ENCODE data around the gene NIN. TPM values are rescaled to one million over a fixed set of nuclear protein-coding genes. Genes with fewer than 3 reads are reported as not detected.

The NIN gene
- total RNA-seq, 1 experiment from 2014 or later = 36.5 TPM

- no peaks in the 10 kb centered on the region for H3K79me2 ChIP-seq (ENCODE audit: low read depth)
- ChIA-PET POLR2A (ENCODE audit: unreplicated experiment) (interaction anchor here (0.6 to 0.7 kb wide), 3 partner anchors 93 to 1019 kb away, joined by 3 to 5 read pairs (median 3); no protein-coding TSS in a partner anchor), CTCF (interaction anchor here (0.6 to 1.0 kb wide), 3 partner anchors 87 to 542 kb away, joined by 3 to 5 read pairs (median 3); no protein-coding TSS in a partner anchor)
- no peak overlapping the region for H3K27ac ChIP-seq
- H3K9me3 ChIP-seq (ENCODE audit: insufficient read depth, low read depth) = no peaks in the 10 kb centered on the region
- BruUV-seq (replicated peaks) = no TSS peak
- intact Hi-C loops (cut with micrococcal nuclease; ENCODE audit: unreplicated experiment) = loop anchor here (2.0 to 10.0 kb wide), 6 partner anchors 36 to 906 kb away; partner anchors contain the start of gene VCPKMT
- H3K9me2 ChIP-seq (ENCODE audit: insufficient read depth) = no peaks in the 10 kb centered on the region
- DNase-seq = peak; percentile 54 to 83
- no peaks in the 10 kb centered on the region for H3K36me3 ChIP-seq (ENCODE audit: low read depth)
- no peaks in the 10 kb centered on the region for H3K27me3 ChIP-seq (ENCODE audit: insufficient read depth, low read depth)
- no peak overlapping the region for H3K4me3 ChIP-seq
- no peak overlapping the region for H2AFZ ChIP-seq
- peaks cover 2% of the 10 kb centered on the region; the same call in 1 of the 2 replicates for H3F3A ChIP-seq (ENCODE audit: insufficient read depth, low read depth)
- H3K4me1 ChIP-seq (replicated peaks; ENCODE audit: insufficient read depth) = peaks cover 12% of the 10 kb centered on the region
- H4K20me1 ChIP-seq (ENCODE audit: insufficient read depth) = no peaks in the 10 kb centered on the region
- TF ChIP-seq CTCF (conservative IDR thresholded peaks at IDR 0.05) (no peak), EZH2 (IDR thresholded peaks at IDR 0.05; ENCODE audit: low read depth) (no peak)
- no peak overlapping the region for H3K4me2 ChIP-seq
These were observed 60.4 kb downstream of the NIN start for GRCh38 chr14:50770586-50770985.

- TF ChIP-seq EZH2 (IDR thresholded peaks at IDR 0.05; ENCODE audit: low read depth) = no peak
- TF ChIP-seq CTCF (conservative IDR thresholded peaks at IDR 0.05) = no peak
- TSS peak; percentile 40 for BruUV-seq (replicated peaks)
- H3K27me3 ChIP-seq (ENCODE audit: insufficient read depth, low read depth) = no peaks in the 10 kb centered on the region
- no peak for DNase-seq
- no peaks in the 10 kb centered on the region for H3K79me2 ChIP-seq (ENCODE audit: low read depth)
- no peaks in the 10 kb centered on the region for H3F3A ChIP-seq (ENCODE audit: insufficient read depth, low read depth)
- no peaks in the 10 kb centered on the region for H3K9me3 ChIP-seq (ENCODE audit: insufficient read depth, low read depth)
- H4K20me1 ChIP-seq (ENCODE audit: insufficient read depth) = no peaks in the 10 kb centered on the region
- no peak overlapping the region for H3K4me3 ChIP-seq
- ChIA-PET POLR2A (ENCODE audit: unreplicated experiment) (interaction anchor here (0.7 kb wide), 1 partner anchor 11 kb away, joined by 3 read pairs; no protein-coding TSS in a partner anchor), CTCF (interaction anchor here (0.6 kb wide), 1 partner anchor 542 kb away, joined by 5 read pairs; no protein-coding TSS in a partner anchor)
- H3K27ac ChIP-seq = no peak overlapping the region
- H3K4me1 ChIP-seq (replicated peaks; ENCODE audit: insufficient read depth) = peaks cover 6% of the 10 kb centered on the region
- intact Hi-C loops (cut with micrococcal nuclease; ENCODE audit: unreplicated experiment) = loop anchor here (2.0 to 10.0 kb wide), 6 partner anchors 35 to 905 kb away; partner anchors contain the start of gene VCPKMT
- H2AFZ ChIP-seq = no peak overlapping the region
- no peaks in the 10 kb centered on the region for H3K9me2 ChIP-seq (ENCODE audit: insufficient read depth)
- no peaks in the 10 kb centered on the region for H3K36me3 ChIP-seq (ENCODE audit: low read depth)
- no peak overlapping the region for H3K4me2 ChIP-seq
These were observed 61.0 kb downstream of the NIN start for GRCh38 chr14:50769863-50770500.

GRCh38 chr14:50768680-50769079 lies 62.3 kb downstream of the NIN start:
- Histone ChIP-seq H2AFZ (no peak overlapping the region), H3K9me3 (ENCODE audit: insufficient read depth, low read depth) (no peaks in the 10 kb centered on the region), H3K4me3 (no peak overlapping the region), H3F3A (ENCODE audit: insufficient read depth, low read depth) (no peaks in the 10 kb centered on the region), H3K27me3 (ENCODE audit: insufficient read depth, low read depth) (no peaks in the 10 kb centered on the region), H3K4me2 (no peak overlapping the region), H3K9me2 (ENCODE audit: insufficient read depth) (no peaks in the 10 kb centered on the region), H4K20me1 (ENCODE audit: insufficient read depth) (no peaks in the 10 kb centered on the region), H3K79me2 (ENCODE audit: low read depth) (no peaks in the 10 kb centered on the region), H3K36me3 (ENCODE audit: low read depth) (no peaks in the 10 kb centered on the region), H3K4me1 (replicated peaks; ENCODE audit: insufficient read depth) (0 out of 2 replicates have a peak, but pooled peaks cover 5% of the 10 kb centered on the region), H3K27ac (no peak overlapping the region)
- TF ChIP-seq EZH2 (IDR thresholded peaks at IDR 0.05; ENCODE audit: low read depth) = no peak
- no peak for TF ChIP-seq CTCF (conservative IDR thresholded peaks at IDR 0.05)
- ChIA-PET POLR2A (ENCODE audit: unreplicated experiment) (interaction anchor here (0.6 to 0.7 kb wide), 2 partner anchors 141 to 247 kb away, joined by 3 read pairs; no protein-coding TSS in a partner anchor), CTCF (interaction anchor here (0.5 kb wide), 1 partner anchor 449 kb away, joined by 4 read pairs; no protein-coding TSS in a partner anchor)
- DNase-seq = no peak
- BruUV-seq (replicated peaks) = no TSS peak
- intact Hi-C loops (cut with micrococcal nuclease; ENCODE audit: unreplicated experiment) = no loop called here
